Fibroblast of lung (primary cell): Measurements from ENCODE around the gene RIN1. TPM values are rescaled to one million over a fixed set of nuclear protein-coding genes. Genes with fewer than 3 reads are reported as not detected.

Experiments
- DNase-seq, 2 donors: peaks; one replicate each; pipeline versions ENCODE4 v3.0.0 to v3.0.0-alpha.2; 2010; ENCODE audit warnings: low read depth in 2 of 2
- H2AFZ ChIP-seq: 2 replicates; pipeline ENCODE4 v1.5.1; 2012; ENCODE audit warnings: low read length, control low read depth, inconsistent platforms
- H3K27ac ChIP-seq: 2 replicates; pipeline ENCODE4 v1.5.1; 2011; ENCODE audit warnings: low read length, control low read depth; ENCODE audit not compliant: insufficient read depth
- H3K27me3 ChIP-seq: 2 replicates; pipeline ENCODE4 v1.5.1; 2011; ENCODE audit warnings: mild to moderate bottlenecking, low read length; ENCODE audit not compliant: control insufficient read depth, insufficient read depth
- H3K36me3 ChIP-seq: 2 replicates; pipeline ENCODE4 v1.5.1; 2011; ENCODE audit warnings: low read length; ENCODE audit not compliant: control insufficient read depth, insufficient read depth
- H3K4me1 ChIP-seq: 2 replicates; pipeline ENCODE4 v1.5.1; 2011; ENCODE audit warnings: low read length; ENCODE audit not compliant: control insufficient read depth, insufficient read depth; ENCODE audit errors: extremely low read depth
- H3K4me2 ChIP-seq: 2 replicates; pipeline ENCODE4 v1.5.1; 2011; ENCODE audit warnings: low read length, control low read depth; ENCODE audit not compliant: insufficient read depth; ENCODE audit errors: extremely low read depth
- H3K4me3 ChIP-seq, 4 experiments: fragments of 200-600 bp in 1 of 4; sonication (generic) in 1 of 4; replicated peaks in 1 of 4; 2 replicates each; pipeline ENCODE4 v1.5.1; 2011 to 2016; ENCODE audit warnings: low read length in 4 of 4, low read depth in 3 of 4, mild to moderate bottlenecking in 3 of 4, control low read depth in 2 of 4, inconsistent platforms in 1 of 4, mixed read lengths in 1 of 4; ENCODE audit not compliant: insufficient read depth in 1 of 4; ENCODE audit errors: control extremely low read depth in 1 of 4
- H3K79me2 ChIP-seq: 2 replicates; pipeline ENCODE4 v1.5.1; 2012; ENCODE audit warnings: mild to moderate bottlenecking, low read length, inconsistent platforms; ENCODE audit not compliant: control insufficient read depth, insufficient read depth
- H3K9ac ChIP-seq: 2 replicates; pipeline ENCODE4 v1.5.1; 2011; ENCODE audit warnings: mild to moderate bottlenecking, low read length, control low read depth; ENCODE audit not compliant: insufficient read depth
- H3K9me3 ChIP-seq: 2 replicates; pipeline ENCODE4 v1.5.1; 2012; ENCODE audit warnings: low read depth, low read length; ENCODE audit not compliant: control insufficient read depth, insufficient read depth
- H4K20me1 ChIP-seq: 2 replicates; pipeline ENCODE4 v1.5.1; 2011; ENCODE audit warnings: low read length; ENCODE audit not compliant: control insufficient read depth, insufficient read depth; ENCODE audit errors: extremely low read depth
- CTCF ChIP-seq, 2 donors: IDR thresholded peaks in 1 of 2; conservative IDR thresholded peaks in 1 of 2; 1 replicate in 1 of 2; 2 replicates in 1 of 2; pipeline ENCODE4 v1.5.1; 2011 to 2012; ENCODE audit warnings: low read length in 2 of 2, control low read depth in 1 of 2, inconsistent platforms in 1 of 2, low read depth in 1 of 2, mild to moderate bottlenecking in 1 of 2
- EZH2 ChIP-seq: IDR thresholded peaks from 2 replicates; pipeline ENCODE4 v1.5.1; 2012; ENCODE audit warnings: low read length, control low read depth, mild to moderate bottlenecking; ENCODE audit errors: missing control alignments
- polyA plus RNA-seq, 2 donors: library from polyadenylated mRNA; depleted of rRNA in 1 of 2; stranded (reverse) in 1 of 2; unstranded in 1 of 2; fragments of >200 nt; gene quantifications; 2 replicates each; pipeline ENCODE4 v1.2.1, GENCODE V29; 2011 to 2012; ENCODE audit warnings: missing spikeins in 1 of 2
- total RNA-seq: library from RNA; depleted of rRNA; stranded (reverse); fragments of >200 nt; gene quantifications from 2 replicates; pipeline ENCODE4 v1.2.1, GENCODE V29; 2014

The RIN1 gene
- total and polyA plus RNA-seq, 2 donors (not counting 1 experiment from before 2014, with no cell fraction given), result 6.3 to 22.1 TPM

DNA sequence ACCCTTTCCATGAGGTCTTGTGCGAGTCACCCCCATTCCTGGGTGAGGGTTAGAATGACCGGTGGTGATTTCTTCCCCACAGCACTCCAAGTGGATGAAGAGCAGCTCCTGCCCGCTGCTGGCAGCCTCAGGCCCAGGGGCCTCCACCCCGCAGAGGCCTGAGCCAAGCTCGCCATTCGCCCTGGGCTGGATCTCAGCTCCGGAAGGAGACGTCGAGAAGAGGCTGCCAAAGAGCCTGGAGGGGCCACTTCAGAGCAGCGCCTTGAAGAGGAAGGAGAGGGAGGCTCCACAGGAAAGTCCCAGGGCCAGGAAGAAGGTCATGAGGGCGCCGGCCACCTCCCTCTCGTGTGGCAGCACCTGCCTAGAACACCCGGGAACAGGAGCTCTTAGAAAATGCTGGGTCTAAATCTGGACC lies 27.0 kb upstream of the RIN1 start:
- Histone ChIP-seq H3K36me3 (no peaks in the 10 kb centered on the region), H3K4me1 (no peaks in the 10 kb centered on the region), H3K27ac (no peak overlapping the region), H3K4me2 (no peak overlapping the region), H3K9me3 (no peaks in the 10 kb centered on the region), H3K4me3 (no peak overlapping the region), H4K20me1 (no peaks in the 10 kb centered on the region), H3K79me2 (no peaks in the 10 kb centered on the region), H3K27me3 (no peaks in the 10 kb centered on the region), H3K9ac (no peak overlapping the region), H2AFZ (no peak overlapping the region)
- no peak for TF ChIP-seq EZH2
- no peak for TF ChIP-seq CTCF (conservative IDR thresholded peaks at IDR 0.05 in 1 of 2, IDR thresholded peaks at IDR 0.05 in 1 of 2; ENCODE audit: low read depth in 1 of 2, low read length in 2 of 2)
- no peak for DNase-seq

- Histone ChIP-seq H3K79me2 (no peaks in the 10 kb centered on the region), H3K27ac (no peak overlapping the region), H4K20me1 (no peaks in the 10 kb centered on the region), H2AFZ (no peak overlapping the region), H3K27me3 (no peaks in the 10 kb centered on the region), H3K9ac (no peak overlapping the region), H3K9me3 (no peaks in the 10 kb centered on the region), H3K4me2 (no peak overlapping the region), H3K4me1 (no peaks in the 10 kb centered on the region), H3K4me3 (no peak overlapping the region), H3K36me3 (no peaks in the 10 kb centered on the region)
- TF ChIP-seq EZH2, result no peak
- TF ChIP-seq CTCF (conservative IDR thresholded peaks at IDR 0.05 in 1 of 2, IDR thresholded peaks at IDR 0.05 in 1 of 2; ENCODE audit: low read depth in 1 of 2, low read length in 2 of 2), result no peak
- DNase-seq, result no peak
These were observed 26.4 kb upstream of the RIN1 start for GRCh38 chr11:66362481-66363147.

GRCh38 chr11:66361502-66361941 lies 25.3 kb upstream of the RIN1 start:
- Histone ChIP-seq H3K27ac (no peak overlapping the region), H3K79me2 (no peaks in the 10 kb centered on the region), H4K20me1 (no peaks in the 10 kb centered on the region), H3K4me1 (no peaks in the 10 kb centered on the region), H3K4me2 (no peak overlapping the region), H3K9me3 (no peaks in the 10 kb centered on the region), H3K36me3 (no peaks in the 10 kb centered on the region), H3K27me3 (no peaks in the 10 kb centered on the region), H3K9ac (no peak overlapping the region), H2AFZ (no peak overlapping the region), H3K4me3 (no peak overlapping the region)
- DNase-seq, result no peak
- TF ChIP-seq EZH2, result no peak
- TF ChIP-seq CTCF (conservative IDR thresholded peaks at IDR 0.05 in 1 of 2, IDR thresholded peaks at IDR 0.05 in 1 of 2; ENCODE audit: low read depth in 1 of 2, low read length in 2 of 2), result no peak
